Measurements from ENCODE around the gene TAF11L11.
"Not testable (repeated sequence)": the region's sequence is repeated elsewhere in the genome, so short reads cannot be mapped to it uniquely, and the experiment has no call there.

The TAF11L11 gene

GRCh38 chr5:17603880-17604279, at the start of gene TAF11L11:
Gene TAF11L11 (plus strand): TSS chr5:17604183.
- not testable (repeated sequence) for DNase-seq

DNA sequence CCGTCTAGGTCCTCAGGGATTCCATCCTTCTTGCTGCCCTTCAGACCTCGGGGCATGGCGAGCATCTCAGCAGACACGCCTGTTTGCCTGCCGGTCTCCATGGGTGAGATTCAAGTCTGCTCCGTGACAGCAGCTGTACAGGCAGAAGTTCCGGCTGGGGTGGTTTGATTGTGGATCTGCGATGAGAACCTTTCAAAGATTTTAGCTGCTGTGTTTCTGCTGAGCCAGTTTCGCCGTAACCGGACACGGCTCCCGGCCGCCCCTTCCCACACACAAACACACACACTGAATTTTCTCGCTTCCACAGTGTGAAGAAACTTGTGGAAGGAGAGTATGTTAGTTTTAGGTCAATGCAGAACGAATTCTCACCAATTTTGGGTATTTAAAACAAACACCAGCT, 18.3 kb upstream of the TAF11L11 start, which contains the start of gene TAF11L7:
Gene TAF11L7, minus strand, starts transcription at position 101 of the 400 bp plus-strand sequence.
- not testable (repeated sequence) for DNase-seq

GRCh38 chr5:17590860-17591259, 13.1 kb upstream of the TAF11L11 start, which contains the start of gene TAF11L8:
Gene TAF11L8 (minus strand): TSS chr5:17590960.
- DNase-seq, result not testable (repeated sequence)

DNA sequence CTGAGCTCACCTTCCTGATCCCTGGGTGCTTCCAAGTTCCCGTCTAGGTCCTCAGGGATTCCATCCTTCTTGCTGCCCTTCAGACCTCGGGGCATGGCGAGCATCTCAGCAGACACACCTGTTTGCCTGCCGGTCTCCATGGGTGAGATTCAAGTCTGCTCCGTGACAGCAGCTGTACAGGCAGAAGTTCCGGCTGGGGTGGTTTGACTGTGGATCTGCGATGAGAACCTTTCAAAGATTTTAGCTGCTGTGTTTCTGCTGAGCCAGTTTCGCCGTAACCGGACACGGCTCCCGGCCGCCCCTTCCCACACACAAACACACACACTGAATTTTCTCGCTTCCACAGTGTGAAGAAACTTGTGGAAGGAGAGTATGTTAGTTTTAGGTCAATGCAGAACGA, 9.7 kb upstream of the TAF11L11 start, which contains the start of gene TAF11L9:
Gene TAF11L9, minus strand, starts transcription at position 140 of the 400 bp plus-strand sequence.
- DNase-seq, result not testable (repeated sequence)

DNA sequence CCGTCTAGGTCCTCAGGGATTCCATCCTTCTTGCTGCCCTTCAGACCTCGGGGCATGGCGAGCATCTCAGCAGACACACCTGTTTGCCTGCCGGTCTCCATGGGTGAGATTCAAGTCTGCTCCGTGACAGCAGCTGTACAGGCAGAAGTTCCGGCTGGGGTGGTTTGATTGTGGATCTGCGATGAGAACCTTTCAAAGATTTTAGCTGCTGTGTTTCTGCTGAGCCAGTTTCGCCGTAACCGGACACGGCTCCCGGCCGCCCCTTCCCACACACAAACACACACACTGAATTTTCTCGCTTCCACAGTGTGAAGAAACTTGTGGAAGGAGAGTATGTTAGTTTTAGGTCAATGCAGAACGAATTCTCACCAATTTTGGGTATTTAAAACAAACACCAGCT, 6.3 kb upstream of the TAF11L11 start, which contains the start of gene TAF11L10:
Gene TAF11L10, minus strand, starts transcription at position 101 of the 400 bp plus-strand sequence.
- not testable (repeated sequence) for DNase-seq

- DNase-seq, result no peak
These were observed 968 bp downstream of the TAF11L11 start for GRCh38 chr5:17604951-17605350.

DNA sequence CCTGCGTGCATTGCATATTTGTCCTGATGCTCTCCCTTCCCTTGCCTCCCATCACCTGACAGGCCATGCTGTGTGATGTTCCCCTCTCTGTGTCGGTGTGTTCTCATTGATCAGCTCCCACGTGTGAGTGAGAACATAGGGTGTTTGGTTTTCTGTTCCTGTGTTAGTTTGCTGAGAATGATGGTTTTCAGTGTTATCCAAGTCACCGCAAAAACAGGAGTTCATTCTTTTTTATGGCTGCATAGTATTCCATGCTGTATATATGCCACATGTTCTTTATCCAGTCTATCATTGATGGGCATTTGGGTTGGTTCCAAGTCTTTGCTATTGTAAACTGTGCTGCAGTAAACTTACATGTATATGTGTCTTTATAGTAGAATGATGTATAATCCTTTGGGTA, 3.5 kb downstream of the TAF11L11 start:
- DNase-seq, result not testable (repeated sequence)

GRCh38 chr5:17610092-17610491, 6.1 kb downstream of the TAF11L11 start, which contains the start of gene TAF11L12:
Gene TAF11L12 (plus strand): TSS chr5:17610392.
- DNase-seq, result not testable (repeated sequence)

DNA sequence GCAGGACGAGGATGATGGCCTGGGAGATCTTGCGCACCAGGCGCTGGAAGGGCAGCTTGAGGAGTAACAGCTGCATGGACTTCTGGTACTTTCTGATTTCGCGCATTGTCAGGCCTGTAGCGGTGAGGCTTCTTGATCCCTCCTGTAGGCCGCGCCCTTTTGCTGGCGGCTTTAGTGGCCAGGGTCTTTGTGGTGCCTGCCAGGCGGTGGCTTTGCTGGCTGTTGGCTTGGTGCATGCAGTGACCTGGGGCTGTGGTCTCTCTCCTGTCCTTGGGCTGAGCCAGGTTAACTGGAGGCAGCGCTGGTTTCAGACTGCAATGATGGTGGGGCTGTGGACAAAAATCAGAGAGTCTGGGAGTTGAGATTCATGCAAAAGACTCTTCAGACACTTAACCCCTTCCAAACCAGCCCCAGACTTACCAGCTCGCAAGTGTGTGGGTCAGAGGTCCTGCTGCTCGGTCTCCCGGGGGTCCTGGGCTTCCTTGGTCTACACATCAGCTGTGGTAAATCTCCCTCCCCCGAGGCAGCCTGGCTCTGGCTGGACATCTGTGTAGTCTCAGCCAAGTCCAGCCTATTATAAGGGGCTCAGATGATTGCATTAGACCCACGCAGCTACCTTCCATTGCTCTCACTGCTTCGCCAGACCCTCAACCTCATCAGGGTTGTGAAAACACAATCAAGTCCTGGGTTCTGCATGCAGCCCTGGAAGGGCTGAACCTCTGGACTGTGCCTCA, 11.1 kb downstream of the TAF11L11 start:
- no peak for DNase-seq

DNA sequence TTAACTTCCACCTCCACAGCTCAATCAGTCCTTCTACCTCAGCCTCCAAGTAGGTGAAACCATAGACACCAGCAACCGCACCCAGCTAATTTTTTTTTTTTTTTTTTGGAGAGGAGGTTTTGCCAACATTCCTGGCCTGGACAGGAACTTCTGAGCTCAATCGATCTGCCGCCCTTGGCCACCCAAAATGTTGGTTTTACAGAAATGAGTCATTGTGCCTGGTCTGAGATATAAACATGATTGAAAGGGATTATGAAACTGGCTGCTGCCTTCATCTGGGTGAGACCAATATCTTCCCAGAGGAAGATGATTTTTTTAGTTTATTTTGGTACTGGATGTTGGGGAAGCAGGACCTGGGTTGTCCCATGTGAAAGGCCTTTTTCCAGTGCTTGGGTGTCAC, 15.4 kb downstream of the TAF11L11 start:
- no peak for DNase-seq

DNA sequence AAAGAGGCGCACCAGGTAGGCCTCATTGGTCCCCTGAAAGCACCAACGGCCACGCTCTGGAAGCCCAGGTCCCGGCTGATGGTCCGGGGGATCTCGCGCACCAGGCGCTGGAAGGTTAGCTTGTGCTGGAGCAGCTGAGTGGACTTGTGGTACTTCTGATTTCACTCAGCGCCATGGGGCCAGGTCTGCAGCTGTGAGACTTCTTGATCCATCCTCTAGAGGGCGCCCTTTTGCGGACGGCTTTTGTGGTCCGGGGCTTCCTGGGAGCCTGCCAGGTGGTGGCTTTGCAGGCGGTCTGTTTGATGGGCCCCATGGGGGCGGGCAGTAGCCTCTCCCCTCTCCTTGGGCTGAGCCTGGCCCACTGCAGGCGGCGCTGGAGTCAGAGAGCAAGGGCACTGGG, 16.6 kb downstream of the TAF11L11 start:
- no peak for DNase-seq

GRCh38 chr5:17625686-17626085, 21.7 kb downstream of the TAF11L11 start:
- no peak for DNase-seq

GRCh38 chr5:17631788-17632187, 27.8 kb downstream of the TAF11L11 start, which contains the start of gene TAF11L13:
Gene TAF11L13 (plus strand): TSS chr5:17632088.
- not testable (repeated sequence) for DNase-seq

DNA sequence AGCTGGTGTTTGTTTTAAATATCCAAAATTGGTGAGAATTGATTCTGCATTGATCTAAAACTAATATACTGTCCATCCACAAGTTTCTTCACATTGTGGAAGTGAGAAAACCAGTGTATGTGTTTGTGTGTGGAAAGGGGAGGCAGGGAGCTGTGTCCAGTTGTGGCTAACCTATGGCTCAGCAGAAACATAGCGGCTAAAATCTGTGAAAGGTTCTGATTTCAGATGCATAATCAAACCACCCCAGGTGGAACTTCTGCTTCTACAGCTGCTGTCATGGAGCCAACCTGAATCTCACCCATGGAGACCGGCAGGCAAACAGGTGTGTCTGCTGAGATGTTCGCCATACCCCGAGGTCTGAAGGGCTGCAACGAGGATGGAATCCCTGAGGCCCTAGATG, 30.2 kb downstream of the TAF11L11 start, which contains the start of gene TAF11L14:
Gene TAF11L14, plus strand, starts transcription at position 301 of the 400 bp plus-strand sequence.
- DNase-seq, result no peak

- not testable (repeated sequence) for DNase-seq
These were observed 45.2 kb downstream of the TAF11L11 start for GRCh38 chr5:17649232-17649631.

GRCh38 chr5:17655201-17655759, 51.3 kb downstream of the TAF11L11 start:
- not testable (repeated sequence) for DNase-seq
